HL-60 (cell line): Measurements from ENCODE around the gene RSAD1.

Source experiments
- CTCF ChIP-seq: IDR thresholded peaks from one replicate; pipeline ENCODE4 v1.5.1; 2011; ENCODE audit warnings: low read length, control low read depth, inconsistent platforms; ENCODE audit not compliant: insufficient read depth
- GABPA ChIP-seq: IDR thresholded peaks from 2 replicates; pipeline ENCODE4 v1.6.1; 2012; ENCODE audit warnings: low read depth

- no peak for TF ChIP-seq CTCF
- no peak for TF ChIP-seq GABPA
These were observed 8.8 kb downstream of the RSAD1 start for GRCh38 chr17:50487213-50488096.
